Measurements from ENCODE around the gene TRMU.

TRMU gene

DNA sequence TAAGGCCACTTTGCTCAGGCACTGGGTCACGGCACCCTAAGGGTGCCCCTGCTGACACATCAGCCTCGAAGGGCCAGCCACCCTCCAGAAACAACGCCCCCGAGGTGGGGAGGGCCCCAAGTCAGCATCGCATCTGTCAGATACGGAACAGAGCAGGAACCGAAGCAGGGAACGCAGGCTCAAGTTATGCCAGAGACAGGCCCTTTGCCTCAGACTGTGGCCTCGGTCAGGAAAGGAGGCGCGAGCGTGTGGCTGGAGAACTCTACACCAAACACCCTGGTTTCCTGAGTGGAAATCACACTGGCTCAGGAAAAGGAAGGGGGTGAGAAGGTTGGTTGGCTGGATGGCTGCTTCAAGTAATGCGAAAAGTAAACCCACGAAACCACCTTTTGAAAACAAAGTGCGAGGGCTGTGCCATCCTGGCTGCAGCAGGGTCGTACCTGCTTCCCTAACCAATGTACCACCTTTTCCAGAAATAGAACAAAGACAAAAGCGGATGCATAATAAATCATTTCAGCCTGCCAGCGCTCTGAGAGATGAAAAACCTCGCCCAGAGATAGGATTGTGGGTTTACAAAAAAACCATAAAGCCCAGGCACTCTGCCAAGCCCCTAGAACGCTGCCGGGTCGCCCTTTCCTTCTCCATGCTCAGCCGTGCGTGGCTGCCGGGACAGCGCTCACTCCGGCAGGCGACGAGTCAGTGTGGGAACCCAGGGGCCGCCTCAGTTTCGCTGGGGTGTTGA, 38.6 kb downstream of the TRMU start:
- TF ChIP-seq, protein P1, sequence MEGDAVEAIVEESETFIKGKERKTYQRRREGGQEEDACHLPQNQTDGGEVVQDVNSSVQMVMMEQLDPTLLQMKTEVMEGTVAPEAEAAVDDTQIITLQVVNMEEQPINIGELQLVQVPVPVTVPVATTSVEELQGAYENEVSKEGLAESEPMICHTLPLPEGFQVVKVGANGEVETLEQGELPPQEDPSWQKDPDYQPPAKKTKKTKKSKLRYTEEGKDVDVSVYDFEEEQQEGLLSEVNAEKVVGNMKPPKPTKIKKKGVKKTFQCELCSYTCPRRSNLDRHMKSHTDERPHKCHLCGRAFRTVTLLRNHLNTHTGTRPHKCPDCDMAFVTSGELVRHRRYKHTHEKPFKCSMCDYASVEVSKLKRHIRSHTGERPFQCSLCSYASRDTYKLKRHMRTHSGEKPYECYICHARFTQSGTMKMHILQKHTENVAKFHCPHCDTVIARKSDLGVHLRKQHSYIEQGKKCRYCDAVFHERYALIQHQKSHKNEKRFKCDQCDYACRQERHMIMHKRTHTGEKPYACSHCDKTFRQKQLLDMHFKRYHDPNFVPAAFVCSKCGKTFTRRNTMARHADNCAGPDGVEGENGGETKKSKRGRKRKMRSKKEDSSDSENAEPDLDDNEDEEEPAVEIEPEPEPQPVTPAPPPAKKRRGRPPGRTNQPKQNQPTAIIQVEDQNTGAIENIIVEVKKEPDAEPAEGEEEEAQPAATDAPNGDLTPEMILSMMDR (IDR thresholded peaks at IDR 0.05; ENCODE audit: control insufficient read depth, extremely low read depth, insufficient read depth), result no peak
- no peak for DNase-seq (ENCODE audit: low read depth)
- no peak overlapping the region; the same call in 1 of the 2 replicates for H3K4me3 ChIP-seq (ENCODE audit: low read depth, low read length)

- TF ChIP-seq, protein P1 (IDR thresholded peaks at IDR 0.05; ENCODE audit: control insufficient read depth, extremely low read depth, insufficient read depth), result no peak
- peak overlapping the region; percentile 17 for H3K4me3 ChIP-seq (ENCODE audit: low read depth, low read length)
- DNase-seq (ENCODE audit: low read depth), result peak; percentile 97
Measured at GRCh38 chr22:46374663-46375474, 39.4 kb downstream of the TRMU start.

GRCh38 chr22:46376111-46376510, 40.6 kb downstream of the TRMU start:
- no peak overlapping the region for H3K4me3 ChIP-seq (ENCODE audit: low read depth, low read length)
- no peak for DNase-seq (ENCODE audit: low read depth)
- TF ChIP-seq, protein P1 (IDR thresholded peaks at IDR 0.05; ENCODE audit: control insufficient read depth, extremely low read depth, insufficient read depth), result no peak

- TF ChIP-seq, protein P1 (IDR thresholded peaks at IDR 0.05; ENCODE audit: control insufficient read depth, extremely low read depth, insufficient read depth), result no peak
- no peak overlapping the region for H3K4me3 ChIP-seq (ENCODE audit: low read depth, low read length)
- no peak for DNase-seq (ENCODE audit: low read depth)
Measured at GRCh38 chr22:46376908-46377524, 41.5 kb downstream of the TRMU start.

- no peak for DNase-seq (ENCODE audit: low read depth)
- TF ChIP-seq, protein P1 (IDR thresholded peaks at IDR 0.05; ENCODE audit: control insufficient read depth, extremely low read depth, insufficient read depth), result no peak
- no peak overlapping the region for H3K4me3 ChIP-seq (ENCODE audit: low read depth, low read length)
Measured at GRCh38 chr22:46377525-46378425, 42.3 kb downstream of the TRMU start.

DNA sequence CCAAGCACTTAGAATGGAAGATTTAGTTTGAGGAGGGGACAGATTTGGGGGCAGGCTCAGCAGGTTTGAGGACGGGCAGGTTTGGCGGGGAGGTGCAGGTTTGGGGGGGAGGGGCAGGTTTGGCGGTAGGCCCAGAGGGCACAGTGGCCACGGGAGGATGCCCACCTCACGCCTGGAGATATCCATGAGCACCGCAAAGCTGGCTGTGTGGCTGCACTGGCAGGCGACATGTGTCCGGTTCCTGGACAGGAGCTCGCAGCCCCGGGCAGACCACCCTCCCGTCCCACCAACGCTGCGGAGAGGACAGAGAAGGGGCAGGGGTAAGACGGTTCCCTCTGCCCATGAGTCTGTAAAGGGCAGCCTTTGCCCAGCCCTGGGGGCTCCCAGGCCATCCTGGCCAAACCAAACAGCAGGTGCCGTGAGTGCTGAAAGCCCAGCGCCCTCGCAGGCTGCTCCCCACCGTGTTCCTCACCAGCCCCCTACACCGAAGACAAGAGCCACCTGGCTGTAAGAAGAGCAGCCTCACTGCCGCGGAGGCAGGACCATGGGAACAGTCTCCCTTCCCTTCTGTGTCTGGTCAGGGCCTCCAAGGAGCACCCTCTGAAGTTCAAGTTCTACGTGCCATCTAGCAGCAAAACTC, 43.0 kb downstream of the TRMU start:
- no peak overlapping the region for H3K4me3 ChIP-seq (ENCODE audit: low read depth, low read length)
- TF ChIP-seq, protein P1 (IDR thresholded peaks at IDR 0.05; ENCODE audit: control insufficient read depth, extremely low read depth, insufficient read depth), result no peak
- no peak for DNase-seq (ENCODE audit: low read depth)
